Kidney epithelial cell (primary cell): ENCODE measurements around the gene RNF150. TPM values are rescaled to one million over a fixed set of nuclear protein-coding genes. Genes with fewer than 3 reads are reported as not detected.

Experiments
- total RNA-seq: library from RNA; depleted of rRNA; stranded (reverse); fragments of >200 nt; gene quantifications from 2 replicates; pipeline ENCODE4 v1.2.3, GENCODE V29; 2015

Gene RNF150
- total RNA-seq, 1 donor from 2014 or later = 5.4 TPM

Other genes starting within 250 kb of the RNF150 start
- gene ZNF330, start 87.4 kb upstream of the RNF150 start, total RNA-seq = 16.4 and 21.5 TPM in 2 replicates